ENCODE data around the gene CCT6B.

CCT6B gene

GRCh38 chr17:34892461-34893249, 68.6 kb downstream of the CCT6B start:
- in situ Hi-C loops (cut with MboI; ENCODE audit: low sequenced_read_pairs): no loop called here

- in situ Hi-C loops (cut with MboI; ENCODE audit: low sequenced_read_pairs): no loop called here
These were observed 74.4 kb downstream of the CCT6B start for GRCh38 chr17:34886831-34887230.

GRCh38 chr17:34885076-34885475, 76.2 kb downstream of the CCT6B start:
- in situ Hi-C loops (cut with MboI; ENCODE audit: low sequenced_read_pairs): no loop called here

GRCh38 chr17:34884597-34884996, 76.7 kb downstream of the CCT6B start:
- in situ Hi-C loops (cut with MboI; ENCODE audit: low sequenced_read_pairs): no loop called here

GRCh38 chr17:34883106-34884000, 77.9 kb downstream of the CCT6B start:
- in situ Hi-C loops (cut with MboI; ENCODE audit: low sequenced_read_pairs): no loop called here

- in situ Hi-C loops (cut with MboI; ENCODE audit: low sequenced_read_pairs): no loop called here
These were observed 82.1 kb downstream of the CCT6B start for GRCh38 chr17:34879146-34879545.
